A673 (cell line): ENCODE measurements around the gene TLCD3A. TPM values are rescaled to one million over a fixed set of nuclear protein-coding genes. Genes with fewer than 3 reads are reported as not detected.

ENCODE experiments used
- BruUV-seq: library from RNA; stranded (reverse); fragments of 400-500 nt; replicated peaks from 2 replicates; lab custom pipeline; 2021; lab: Mats Ljungman, UMichigan
- CTCF ChIA-PET: fragments of 300-600 bp; sonication (Branson Sonifier 250); formaldehyde crosslinking; loops from one replicate; lab custom pipeline; 2022; ENCODE audit warnings: antibody characterized with exemption; lab: Charles Lee
- POLR2A ChIA-PET: fragments of 300-600 bp; sonication (Branson Sonifier 250); formaldehyde crosslinking; loops from one replicate; lab custom pipeline; 2022; ENCODE audit warnings: antibody characterized with exemption; ENCODE audit not compliant: low non-redundant PET; lab: Charles Lee
- DNase-seq: peaks from one replicate; pipeline ENCODE4 v3.0.0-alpha.2; 2015; ENCODE audit warnings: low spot score
- H3K27ac ChIP-seq: fragments of 200-600 bp; sonication (generic); 2 replicates; pipeline ENCODE4 v1.5.1; 2016; ENCODE audit warnings: mixed run types, low read depth, mild to moderate bottlenecking, mixed read lengths, antibody characterized with exemption, low read length; ENCODE audit not compliant: poor library complexity, severe bottlenecking
- H3K27me3 ChIP-seq: fragments of 200-600 bp; sonication (generic); replicated peaks from 2 replicates; pipeline ENCODE4 v1.6.1; 2017; ENCODE audit warnings: mixed run types, low read depth, mild to moderate bottlenecking, mixed read lengths, antibody characterized with exemption, low read length; ENCODE audit not compliant: insufficient read depth, poor library complexity
- H3K36me3 ChIP-seq: fragments of 200-600 bp; sonication (generic); 2 replicates; pipeline ENCODE4 v1.6.1; 2016; ENCODE audit warnings: mixed run types, mild to moderate bottlenecking, mixed read lengths, antibody characterized with exemption, low read length; ENCODE audit not compliant: insufficient read depth, poor library complexity, severe bottlenecking
- H3K4me1 ChIP-seq: fragments of 200-600 bp; sonication (generic); 2 replicates; pipeline ENCODE4 v1.6.1; 2017; ENCODE audit warnings: mixed run types, mild to moderate bottlenecking, mixed read lengths, antibody characterized with exemption, low read length; ENCODE audit not compliant: insufficient read depth, poor library complexity, severe bottlenecking
- H3K4me3 ChIP-seq: fragments of 200-600 bp; sonication (generic); 2 replicates; pipeline ENCODE4 v1.5.1; 2016; ENCODE audit warnings: low read depth, mixed run types, mild to moderate bottlenecking, mixed read lengths, low read length; ENCODE audit not compliant: poor library complexity, severe bottlenecking
- H3K9me3 ChIP-seq: fragments of 200-600 bp; sonication (generic); 2 replicates; pipeline ENCODE4 v1.6.1; 2016; ENCODE audit warnings: mixed run types, low read depth, mild to moderate bottlenecking, mixed read lengths, antibody characterized with exemption, low read length; ENCODE audit not compliant: poor library complexity, severe bottlenecking
- EZH2 ChIP-seq: fragments of 200-600 bp; sonication (generic); IDR thresholded peaks from 2 replicates; pipeline ENCODE4 v1.6.1; 2017; ENCODE audit warnings: borderline replicate concordance, low read depth, mild to moderate bottlenecking, mixed read lengths, antibody characterized with exemption, low read length; ENCODE audit not compliant: poor library complexity, severe bottlenecking
- intact Hi-C: fragments of 100-400 bp; cut with micrococcal nuclease; formaldehyde crosslinking; loops from one replicate; pipeline ENCODE4 v1.10.0; 2022; ENCODE audit not compliant: unreplicated experiment
- total RNA-seq: library from RNA; stranded (reverse); gene quantifications from 2 replicates; pipeline ENCODE4 v1.2.3, GENCODE V29; 2021
- TF ChIP-seq, protein P1 (sequence below): fragments of 300-800, 200-600 bp; sonication (generic); conservative IDR thresholded peaks from 2 replicates; pipeline ENCODE4 v1.5.1; 2017; ENCODE audit warnings: low read depth, mild to moderate bottlenecking, antibody characterized with exemption, low read length, moderate library complexity, mixed read lengths

The TLCD3A gene
- total RNA-seq, 1 experiment from 2014 or later, result 49.2 TPM

DNA sequence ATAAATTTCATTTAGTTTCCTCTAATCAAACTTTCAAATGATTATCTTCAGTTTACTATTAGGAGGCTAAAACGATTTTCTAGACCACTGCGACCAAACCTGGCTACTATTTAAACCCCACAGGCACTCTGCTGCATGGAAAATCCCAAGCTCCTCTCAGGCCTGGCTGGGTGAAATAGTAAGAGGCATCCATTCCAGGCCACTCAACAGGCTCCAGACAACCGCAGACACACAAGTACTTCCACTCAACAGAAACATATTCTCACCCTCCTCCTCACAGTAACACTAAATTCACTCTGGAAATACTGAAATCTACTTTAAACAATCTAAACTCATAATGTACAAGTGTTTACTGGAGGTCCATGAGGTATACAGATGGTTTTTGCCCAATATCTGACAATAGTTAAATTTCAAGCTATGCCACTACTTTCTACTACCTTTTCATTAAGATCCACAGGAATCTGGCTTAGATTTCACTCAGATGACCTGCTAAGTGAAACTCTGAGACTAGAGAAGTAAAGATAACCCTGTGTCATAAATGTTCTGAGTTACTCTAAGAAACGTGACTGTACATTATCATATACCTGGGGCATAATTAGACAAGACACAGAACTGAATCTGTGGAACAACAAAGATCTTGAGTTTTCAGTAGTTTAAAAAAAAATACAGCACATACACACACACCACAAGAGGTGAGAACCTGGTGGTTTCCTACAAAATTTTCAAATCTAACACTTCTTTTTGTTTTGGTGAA lies 28.1 kb upstream of the TLCD3A start:
- no peak overlapping the region for H3K4me3 ChIP-seq
- no peaks in the 10 kb centered on the region for H3K9me3 ChIP-seq
- H3K4me1 ChIP-seq, result no peaks in the 10 kb centered on the region
- no peak for TF ChIP-seq EZH2
- TF ChIP-seq, protein P1, sequence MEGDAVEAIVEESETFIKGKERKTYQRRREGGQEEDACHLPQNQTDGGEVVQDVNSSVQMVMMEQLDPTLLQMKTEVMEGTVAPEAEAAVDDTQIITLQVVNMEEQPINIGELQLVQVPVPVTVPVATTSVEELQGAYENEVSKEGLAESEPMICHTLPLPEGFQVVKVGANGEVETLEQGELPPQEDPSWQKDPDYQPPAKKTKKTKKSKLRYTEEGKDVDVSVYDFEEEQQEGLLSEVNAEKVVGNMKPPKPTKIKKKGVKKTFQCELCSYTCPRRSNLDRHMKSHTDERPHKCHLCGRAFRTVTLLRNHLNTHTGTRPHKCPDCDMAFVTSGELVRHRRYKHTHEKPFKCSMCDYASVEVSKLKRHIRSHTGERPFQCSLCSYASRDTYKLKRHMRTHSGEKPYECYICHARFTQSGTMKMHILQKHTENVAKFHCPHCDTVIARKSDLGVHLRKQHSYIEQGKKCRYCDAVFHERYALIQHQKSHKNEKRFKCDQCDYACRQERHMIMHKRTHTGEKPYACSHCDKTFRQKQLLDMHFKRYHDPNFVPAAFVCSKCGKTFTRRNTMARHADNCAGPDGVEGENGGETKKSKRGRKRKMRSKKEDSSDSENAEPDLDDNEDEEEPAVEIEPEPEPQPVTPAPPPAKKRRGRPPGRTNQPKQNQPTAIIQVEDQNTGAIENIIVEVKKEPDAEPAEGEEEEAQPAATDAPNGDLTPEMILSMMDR, result no peak
- H3K36me3 ChIP-seq, result peaks cover 6% of the 10 kb centered on the region
- ChIA-PET POLR2A (no interaction called here), CTCF (interaction anchor here (0.6 to 1.4 kb wide), 2 partner anchors 8 to 292 kb away, joined by 3 read pairs; no protein-coding TSS in a partner anchor)
- BruUV-seq, result no TSS peak
- no peaks in the 10 kb centered on the region for H3K27me3 ChIP-seq
- intact Hi-C loops, result no loop called here
- H3K27ac ChIP-seq, result no peak overlapping the region
- DNase-seq, result no peak

DNA sequence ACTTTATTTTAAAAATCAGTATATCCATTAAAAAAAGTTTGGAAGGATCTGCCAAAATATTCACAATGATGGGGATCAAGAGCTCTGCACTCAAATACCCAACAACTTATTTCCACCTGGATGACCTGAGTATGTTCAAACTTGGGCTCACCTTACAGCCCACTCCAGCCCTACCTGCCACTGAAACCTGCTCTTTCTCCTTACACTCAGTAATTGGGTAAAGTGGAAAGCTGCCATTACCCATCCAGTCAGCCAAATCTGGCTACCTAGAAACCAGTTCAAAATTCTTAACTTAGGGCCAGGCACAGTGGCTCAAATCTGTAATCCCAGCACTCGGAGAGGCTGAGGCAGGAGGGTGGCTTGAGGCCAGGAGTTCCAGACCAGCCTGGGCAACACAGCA lies 27.4 kb upstream of the TLCD3A start:
- Histone ChIP-seq H3K9me3 (no peaks in the 10 kb centered on the region), H3K4me1 (no peaks in the 10 kb centered on the region), H3K27me3 (no peaks in the 10 kb centered on the region), H3K27ac (no peak overlapping the region), H3K4me3 (no peak overlapping the region), H3K36me3 (peaks cover 5% of the 10 kb centered on the region)
- intact Hi-C loops, result no loop called here
- ChIA-PET CTCF (interaction anchor here (1.4 kb wide), 1 partner anchor 292 kb away, joined by 3 read pairs; no protein-coding TSS in a partner anchor), POLR2A (interaction anchor here (0.7 kb wide), 1 partner anchor 16 kb away, joined by 3 read pairs; no protein-coding TSS in a partner anchor)
- BruUV-seq, result no TSS peak
- TF ChIP-seq EZH2, result no peak
- TF ChIP-seq, protein P1, result no peak
- DNase-seq, result no peak

DNA sequence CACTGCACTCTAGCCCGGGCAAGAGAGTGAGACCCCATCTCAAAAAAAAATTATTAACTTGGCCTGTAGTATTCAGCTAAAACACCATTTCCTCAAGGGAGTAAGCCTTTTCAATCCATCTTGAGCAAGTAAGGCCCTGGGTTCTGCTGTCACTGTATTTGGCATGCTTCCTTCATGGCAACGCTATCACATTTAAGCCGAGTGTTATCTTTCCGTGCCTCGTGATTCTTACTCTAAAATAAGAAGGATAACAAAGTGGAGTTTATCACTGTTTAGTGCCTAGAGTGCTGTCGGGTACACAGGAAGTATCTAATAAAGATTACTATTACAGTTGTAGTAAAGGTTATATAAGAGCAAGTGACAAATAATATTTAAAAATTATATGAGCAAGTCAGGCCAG lies 26.5 kb upstream of the TLCD3A start:
- TF ChIP-seq, protein P1, result no peak
- TF ChIP-seq EZH2, result no peak
- DNase-seq, result no peak
- POLR2A ChIA-PET, result no interaction called here
- no peaks in the 10 kb centered on the region for H3K27me3 ChIP-seq
- BruUV-seq, result no TSS peak
- intact Hi-C loops, result no loop called here
- peaks cover 5% of the 10 kb centered on the region for H3K36me3 ChIP-seq
- H3K4me3 ChIP-seq, result no peak overlapping the region
- CTCF ChIA-PET, result no interaction called here
- H3K9me3 ChIP-seq, result no peaks in the 10 kb centered on the region
- no peaks in the 10 kb centered on the region for H3K4me1 ChIP-seq
- H3K27ac ChIP-seq, result no peak overlapping the region
